ENCODE data around the gene GPR158.

Gene GPR158

GRCh38 chr10:25425776-25426175 lies 251.0 kb downstream of the GPR158 start:
- no peak overlapping the region for H3K4me3 ChIP-seq (ENCODE audit: low read depth, low read length)
- no peak for DNase-seq (ENCODE audit: low read depth, low spot score)
- TF ChIP-seq, protein P1, sequence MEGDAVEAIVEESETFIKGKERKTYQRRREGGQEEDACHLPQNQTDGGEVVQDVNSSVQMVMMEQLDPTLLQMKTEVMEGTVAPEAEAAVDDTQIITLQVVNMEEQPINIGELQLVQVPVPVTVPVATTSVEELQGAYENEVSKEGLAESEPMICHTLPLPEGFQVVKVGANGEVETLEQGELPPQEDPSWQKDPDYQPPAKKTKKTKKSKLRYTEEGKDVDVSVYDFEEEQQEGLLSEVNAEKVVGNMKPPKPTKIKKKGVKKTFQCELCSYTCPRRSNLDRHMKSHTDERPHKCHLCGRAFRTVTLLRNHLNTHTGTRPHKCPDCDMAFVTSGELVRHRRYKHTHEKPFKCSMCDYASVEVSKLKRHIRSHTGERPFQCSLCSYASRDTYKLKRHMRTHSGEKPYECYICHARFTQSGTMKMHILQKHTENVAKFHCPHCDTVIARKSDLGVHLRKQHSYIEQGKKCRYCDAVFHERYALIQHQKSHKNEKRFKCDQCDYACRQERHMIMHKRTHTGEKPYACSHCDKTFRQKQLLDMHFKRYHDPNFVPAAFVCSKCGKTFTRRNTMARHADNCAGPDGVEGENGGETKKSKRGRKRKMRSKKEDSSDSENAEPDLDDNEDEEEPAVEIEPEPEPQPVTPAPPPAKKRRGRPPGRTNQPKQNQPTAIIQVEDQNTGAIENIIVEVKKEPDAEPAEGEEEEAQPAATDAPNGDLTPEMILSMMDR (IDR thresholded peaks at IDR 0.05; ENCODE audit: insufficient read depth, low read length, missing control alignments), result no peak
- ChIA-PET CTCF (no interaction called here), POLR2A (no interaction called here)

GRCh38 chr10:25436431-25436830 lies 261.6 kb downstream of the GPR158 start:
- ChIA-PET CTCF (no interaction called here), POLR2A (no interaction called here)
- TF ChIP-seq, protein P1 (IDR thresholded peaks at IDR 0.05; ENCODE audit: insufficient read depth, low read length, missing control alignments), result no peak
- DNase-seq (ENCODE audit: low read depth, low spot score), result no peak
- H3K4me3 ChIP-seq (ENCODE audit: low read depth, low read length), result no peak overlapping the region

DNA sequence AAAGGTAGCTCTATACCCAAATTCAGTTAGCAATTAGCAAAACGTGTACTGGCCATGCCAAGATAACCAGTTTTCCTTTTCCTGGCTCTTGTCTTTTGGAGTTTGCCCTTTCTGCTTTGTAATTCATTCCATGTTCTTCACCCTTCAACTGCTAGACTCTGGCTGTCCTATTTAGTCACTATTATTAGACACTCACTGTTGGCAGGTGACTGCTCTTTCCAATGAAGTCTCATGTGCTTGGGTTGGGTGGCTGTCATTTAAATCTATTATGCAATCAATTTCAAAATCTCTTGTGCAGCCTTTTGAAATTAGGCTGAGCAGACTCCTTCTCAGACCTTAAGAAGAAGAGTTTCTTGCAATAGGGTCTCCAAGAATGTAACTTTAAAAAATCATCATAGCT lies 266.5 kb downstream of the GPR158 start:
- H3K4me3 ChIP-seq (ENCODE audit: low read depth, low read length), result no peak overlapping the region
- TF ChIP-seq, protein P1 (IDR thresholded peaks at IDR 0.05; ENCODE audit: insufficient read depth, low read length, missing control alignments), result no peak
- ChIA-PET CTCF (no interaction called here), POLR2A (no interaction called here)
- no peak for DNase-seq (ENCODE audit: low read depth, low spot score)

DNA sequence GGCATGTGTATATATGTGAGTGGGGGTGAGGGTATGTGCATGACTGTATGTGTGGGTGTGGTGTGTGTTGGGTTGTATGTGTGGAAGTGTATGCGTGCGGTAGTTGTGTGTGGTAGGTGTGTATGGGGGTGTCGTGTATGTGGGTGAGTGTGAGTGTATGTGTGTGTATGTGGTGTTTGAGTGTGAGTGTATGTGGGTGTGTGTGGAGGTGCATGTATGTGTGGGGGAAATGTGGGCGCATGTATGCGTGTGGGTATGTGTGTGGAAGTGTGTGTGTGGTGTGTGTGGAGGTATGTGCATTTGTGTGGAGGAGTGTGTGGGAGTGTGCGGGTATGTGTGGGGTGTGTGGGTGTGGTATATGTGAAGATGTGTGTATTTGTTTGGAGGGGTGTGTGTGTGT lies 269.5 kb downstream of the GPR158 start:
- ChIA-PET CTCF (no interaction called here), POLR2A (no interaction called here)
- TF ChIP-seq, protein P1 (IDR thresholded peaks at IDR 0.05; ENCODE audit: insufficient read depth, low read length, missing control alignments), result no peak
- no peak overlapping the region for H3K4me3 ChIP-seq (ENCODE audit: low read depth, low read length)
- no peak for DNase-seq (ENCODE audit: low read depth, low spot score)

- H3K4me3 ChIP-seq (ENCODE audit: low read depth, low read length), result no peak overlapping the region
- no peak for DNase-seq (ENCODE audit: low read depth, low spot score)
- CTCF ChIA-PET, result no interaction called here
- TF ChIP-seq, protein P1 (IDR thresholded peaks at IDR 0.05; ENCODE audit: insufficient read depth, low read length, missing control alignments), result no peak
- POLR2A ChIA-PET, result no interaction called here
Measured at GRCh38 chr10:25451401-25451800, 276.6 kb downstream of the GPR158 start.

DNA sequence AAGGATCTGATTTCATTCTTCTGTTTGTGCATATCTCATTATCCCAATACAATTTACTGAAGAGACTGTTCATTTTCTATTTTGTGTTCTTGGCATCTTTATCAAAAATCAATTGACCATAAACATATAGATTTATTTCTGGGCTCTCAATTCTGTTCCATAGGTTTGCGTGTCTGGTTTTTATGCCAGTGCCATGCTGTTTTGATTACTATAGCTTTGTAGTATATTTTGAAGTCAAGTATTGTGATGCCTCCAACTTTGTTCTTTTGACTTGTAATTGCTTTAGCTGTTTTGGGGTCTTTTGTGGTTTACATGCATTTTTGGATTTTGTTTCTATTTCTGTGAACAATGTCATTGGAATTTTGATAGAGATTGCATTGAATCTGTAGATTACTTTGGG lies 278.8 kb downstream of the GPR158 start:
- TF ChIP-seq, protein P1 (IDR thresholded peaks at IDR 0.05; ENCODE audit: insufficient read depth, low read length, missing control alignments), result no peak
- CTCF ChIA-PET, result no interaction called here
- DNase-seq (ENCODE audit: low read depth, low spot score), result no peak
- POLR2A ChIA-PET, result no interaction called here
- no peak overlapping the region for H3K4me3 ChIP-seq (ENCODE audit: low read depth, low read length)

Data from AG04449 (cell line).